ENCODE data around the gene MCC. TPM values are rescaled to one million over a fixed set of nuclear protein-coding genes. Genes with fewer than 3 reads are reported as not detected.

The MCC gene
- total RNA-seq, 3 donors from 2014 or later = 24.3 to 46.5 (median 29.4) TPM

GRCh38 chr5:113225259-113225658, 263.0 kb downstream of the MCC start:
- Histone ChIP-seq H3K9me3 (no peaks in the 10 kb centered on the region), H3K36me3 (no peaks in the 10 kb centered on the region), H3K27me3 (no peaks in the 10 kb centered on the region), H3K4me1 (no peaks in the 10 kb centered on the region), H3K4me3 (no peak overlapping the region), H3K27ac (no peak overlapping the region)
- DNase-seq (ENCODE audit: low spot score in 2 of 2) = no peak
- TF ChIP-seq CTCF (IDR thresholded peaks at IDR 0.05) (no peak), POLR2A (IDR thresholded peaks at IDR 0.05) (no peak), POLR2AphosphoS5 (IDR thresholded peaks at IDR 0.05) (no peak)
- intact Hi-C loops (cut with DNase I; ENCODE audit: low total_unique reads) = no loop called here

- no peak overlapping the region for H3K27ac ChIP-seq
- intact Hi-C loops (cut with DNase I; ENCODE audit: low total_unique reads) = no loop called here
- no peak for DNase-seq (ENCODE audit: low spot score in 2 of 2)
These were observed 263.6 kb downstream of the MCC start for GRCh38 chr5:113224605-113225065.

GRCh38 chr5:113223831-113224604, 264.2 kb downstream of the MCC start:
- Histone ChIP-seq H3K4me3 (no peak overlapping the region), H3K4me1 (no peaks in the 10 kb centered on the region), H3K9me3 (no peaks in the 10 kb centered on the region), H3K27me3 (no peaks in the 10 kb centered on the region), H3K27ac (no peak overlapping the region), H3K36me3 (no peaks in the 10 kb centered on the region)
- intact Hi-C loops (cut with DNase I; ENCODE audit: low total_unique reads) = no loop called here
- no peak for TF ChIP-seq CTCF (IDR thresholded peaks at IDR 0.05)
- no peak for TF ChIP-seq POLR2AphosphoS5 (IDR thresholded peaks at IDR 0.05)
- no peak for TF ChIP-seq POLR2A (IDR thresholded peaks at IDR 0.05)
- DNase-seq (ENCODE audit: low spot score in 2 of 2) = no peak

More at GRCh38 chr5:113224605-113225065, 263.6 kb downstream of the MCC start:
- H3K27me3 ChIP-seq = no peaks in the 10 kb centered on the region
- no peak for TF ChIP-seq POLR2A (IDR thresholded peaks at IDR 0.05)
- TF ChIP-seq POLR2AphosphoS5 (IDR thresholded peaks at IDR 0.05) = no peak
- TF ChIP-seq CTCF (IDR thresholded peaks at IDR 0.05) = no peak
- H3K4me3 ChIP-seq = no peak overlapping the region
- no peaks in the 10 kb centered on the region for H3K36me3 ChIP-seq
- no peaks in the 10 kb centered on the region for H3K9me3 ChIP-seq
- H3K4me1 ChIP-seq = no peaks in the 10 kb centered on the region

GRCh38 chr5:113223315-113223714, 264.9 kb downstream of the MCC start:
- intact Hi-C loops (cut with DNase I; ENCODE audit: low total_unique reads) = no loop called here
- Histone ChIP-seq H3K27ac (no peak overlapping the region), H3K36me3 (no peaks in the 10 kb centered on the region), H3K9me3 (no peaks in the 10 kb centered on the region), H3K27me3 (no peaks in the 10 kb centered on the region), H3K4me1 (no peaks in the 10 kb centered on the region), H3K4me3 (no peak overlapping the region)
- TF ChIP-seq CTCF (IDR thresholded peaks at IDR 0.05) (no peak), POLR2AphosphoS5 (IDR thresholded peaks at IDR 0.05) (no peak), POLR2A (IDR thresholded peaks at IDR 0.05) (no peak)
- DNase-seq (ENCODE audit: low spot score in 2 of 2) = no peak

GRCh38 chr5:113221294-113222176, 266.7 kb downstream of the MCC start:
- TF ChIP-seq POLR2AphosphoS5 (IDR thresholded peaks at IDR 0.05) (no peak), POLR2A (IDR thresholded peaks at IDR 0.05) (no peak), CTCF (IDR thresholded peaks at IDR 0.05) (no peak)
- no peak overlapping the region for H3K4me3 ChIP-seq
- DNase-seq (ENCODE audit: low spot score in 2 of 2) = no peak
- intact Hi-C loops (cut with DNase I; ENCODE audit: low total_unique reads) = no loop called here
- H3K27ac ChIP-seq = no peak overlapping the region
- H3K9me3 ChIP-seq = no peaks in the 10 kb centered on the region
- no peaks in the 10 kb centered on the region for H3K27me3 ChIP-seq
- no peaks in the 10 kb centered on the region for H3K4me1 ChIP-seq
- H3K36me3 ChIP-seq = no peaks in the 10 kb centered on the region

Data from breast epithelium (tissue), 4 donors.